ENCODE measurements around the gene PTPRM.

DNA sequence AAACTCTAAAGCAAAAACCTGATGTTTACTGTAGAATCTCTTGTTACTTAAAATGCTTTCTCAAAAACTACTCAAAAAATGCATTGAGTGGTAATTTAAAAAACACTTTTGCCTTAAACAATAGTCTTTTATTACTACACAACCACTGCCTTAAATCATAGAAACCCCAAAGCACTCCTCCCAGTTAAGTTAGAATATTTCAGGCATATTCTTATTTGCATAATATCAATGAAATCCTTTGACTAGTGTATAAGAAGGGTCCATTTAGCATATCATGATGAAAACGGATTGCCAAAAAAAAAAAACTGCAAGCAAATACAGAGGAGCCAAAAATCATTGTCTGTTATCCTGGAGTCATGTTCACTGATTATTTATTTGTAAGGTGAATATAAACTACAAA is 119.2 kb downstream of the PTPRM start:
- TF ChIP-seq, protein P1, sequence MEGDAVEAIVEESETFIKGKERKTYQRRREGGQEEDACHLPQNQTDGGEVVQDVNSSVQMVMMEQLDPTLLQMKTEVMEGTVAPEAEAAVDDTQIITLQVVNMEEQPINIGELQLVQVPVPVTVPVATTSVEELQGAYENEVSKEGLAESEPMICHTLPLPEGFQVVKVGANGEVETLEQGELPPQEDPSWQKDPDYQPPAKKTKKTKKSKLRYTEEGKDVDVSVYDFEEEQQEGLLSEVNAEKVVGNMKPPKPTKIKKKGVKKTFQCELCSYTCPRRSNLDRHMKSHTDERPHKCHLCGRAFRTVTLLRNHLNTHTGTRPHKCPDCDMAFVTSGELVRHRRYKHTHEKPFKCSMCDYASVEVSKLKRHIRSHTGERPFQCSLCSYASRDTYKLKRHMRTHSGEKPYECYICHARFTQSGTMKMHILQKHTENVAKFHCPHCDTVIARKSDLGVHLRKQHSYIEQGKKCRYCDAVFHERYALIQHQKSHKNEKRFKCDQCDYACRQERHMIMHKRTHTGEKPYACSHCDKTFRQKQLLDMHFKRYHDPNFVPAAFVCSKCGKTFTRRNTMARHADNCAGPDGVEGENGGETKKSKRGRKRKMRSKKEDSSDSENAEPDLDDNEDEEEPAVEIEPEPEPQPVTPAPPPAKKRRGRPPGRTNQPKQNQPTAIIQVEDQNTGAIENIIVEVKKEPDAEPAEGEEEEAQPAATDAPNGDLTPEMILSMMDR (IDR thresholded peaks at IDR 0.05; ENCODE audit: extremely low read depth in 1 of 2, insufficient read depth in 1 of 2, low read depth in 1 of 2, low read length in 2 of 2): no peak
- TF ChIP-seq MYC (IDR thresholded peaks at IDR 0.05; ENCODE audit: low read depth, low read length) (no peak), POLR2A (IDR thresholded peaks at IDR 0.05; ENCODE audit: low read depth, low read length) (no peak), EZH2 (IDR thresholded peaks at IDR 0.05; ENCODE audit: borderline replicate concordance, low read depth, low read length, severe bottlenecking) (no peak), FOS (IDR thresholded peaks at IDR 0.05; ENCODE audit: borderline replicate concordance, insufficient read depth, low read length) (no peak), JUN (IDR thresholded peaks at IDR 0.05; ENCODE audit: borderline replicate concordance, insufficient read depth, insufficient read length, low read depth) (no peak)

Measured in endothelial cell of umbilical vein (primary cell).